DND-41 (cell line): ENCODE measurements around the gene RSPH10B.
A peak's percentile ranks its signal among the peaks of the same experiment; 100 is the strongest.
"Not testable (repeated sequence)": the region's sequence is repeated elsewhere in the genome, so short reads cannot be mapped to it uniquely, and the experiment has no call there.

Source experiments
- ATAC-seq: fragments of 200-7000 bp; cut with Tn5 transposase; 3 replicates; pipeline ENCODE4 v1.9.1; 2021; ENCODE audit warnings: low read depth; ENCODE audit not compliant: insufficient read depth
- DNase-seq: peaks from one replicate; pipeline ENCODE4 v3.0.0-alpha.2; 2020
- H2AFZ ChIP-seq: 2 replicates; pipeline ENCODE4 v1.6.0; 2012; ENCODE audit warnings: low read depth, low read length
- H3K27ac ChIP-seq: 2 replicates; pipeline ENCODE4 v1.5.1; 2012; ENCODE audit warnings: low read length, inconsistent platforms
- H3K27me3 ChIP-seq: fragments of 200-600 bp; sonication (generic); 2 replicates; pipeline ENCODE4 v1.6.0; 2012; ENCODE audit warnings: low read length, mild to moderate bottlenecking, inconsistent platforms; ENCODE audit not compliant: insufficient read depth, poor library complexity
- H3K36me3 ChIP-seq: 2 replicates; pipeline ENCODE4 v1.5.1; 2012; ENCODE audit warnings: low read length, inconsistent platforms; ENCODE audit not compliant: insufficient read depth
- H3K4me1 ChIP-seq: 2 replicates; pipeline ENCODE4 v1.5.1; 2012; ENCODE audit warnings: mild to moderate bottlenecking, low read length; ENCODE audit not compliant: insufficient read depth
- H3K4me2 ChIP-seq: 2 replicates; pipeline ENCODE4 v1.6.0; 2012; ENCODE audit warnings: mild to moderate bottlenecking, moderate library complexity, low read length, inconsistent platforms; ENCODE audit not compliant: insufficient read depth
- H3K4me3 ChIP-seq, 2 experiments: fragments of 200-600 bp in 1 of 2; shearing (Covaris generic) in 1 of 2; 2 replicates each; pipeline ENCODE4 v1.5.1; 2012 to 2016; ENCODE audit warnings: inconsistent platforms in 2 of 2, low read length in 2 of 2, mild to moderate bottlenecking in 2 of 2, low read depth in 1 of 2, moderate library complexity in 1 of 2
- H3K79me2 ChIP-seq: 2 replicates; pipeline ENCODE4 v1.6.0; 2012; ENCODE audit warnings: low read length, inconsistent platforms; ENCODE audit not compliant: insufficient read depth
- H3K9ac ChIP-seq: 2 replicates; pipeline ENCODE4 v1.6.0; 2012; ENCODE audit warnings: low read depth, mild to moderate bottlenecking, inconsistent platforms, low read length, moderate library complexity
- H3K9me3 ChIP-seq: 2 replicates; pipeline ENCODE4 v1.5.1; 2012; ENCODE audit warnings: low read length, moderate library complexity, mild to moderate bottlenecking, inconsistent platforms; ENCODE audit not compliant: insufficient read depth, severe bottlenecking
- H4K20me1 ChIP-seq: 2 replicates; pipeline ENCODE4 v1.6.0; 2012; ENCODE audit warnings: low read length; ENCODE audit not compliant: insufficient read depth
- EZH2 ChIP-seq: IDR thresholded peaks from 3 replicates; pipeline ENCODE4 v1.6.1; 2012; ENCODE audit warnings: borderline replicate concordance, low read depth, mild to moderate bottlenecking, moderate library complexity, low read length, inconsistent platforms; ENCODE audit not compliant: severe bottlenecking
- TF ChIP-seq, protein P1 (sequence below): IDR thresholded peaks from 2 replicates; pipeline ENCODE4 v1.5.1; 2012; ENCODE audit warnings: borderline replicate concordance, low read length, moderate library complexity, mild to moderate bottlenecking; ENCODE audit not compliant: poor library complexity, severe bottlenecking; ENCODE audit errors: extremely low read depth

RSPH10B gene

DNA sequence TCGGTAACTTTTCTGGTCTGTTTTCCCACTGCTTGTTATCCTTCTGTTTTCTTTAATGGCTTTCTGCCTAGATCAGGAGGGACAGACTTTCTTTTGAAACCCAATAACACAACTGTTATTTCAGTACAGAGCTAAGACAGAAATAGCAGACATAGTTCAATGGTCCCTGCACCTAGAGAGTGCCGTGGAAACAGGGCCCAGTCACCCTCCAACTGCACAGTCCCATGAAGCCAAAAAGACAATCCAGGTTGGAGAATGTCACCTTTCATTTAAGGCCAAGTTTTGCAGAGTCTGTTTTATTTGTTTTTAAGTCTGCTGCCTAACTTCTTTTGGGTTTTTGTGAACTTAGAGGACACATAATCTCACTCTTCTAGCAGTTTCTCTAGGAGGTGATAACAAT is 41.1 kb upstream of the RSPH10B start:
- no peak for ATAC-seq
- Histone ChIP-seq H3K27ac (no peak overlapping the region), H3K9me3 (no peaks in the 10 kb centered on the region)

DNA sequence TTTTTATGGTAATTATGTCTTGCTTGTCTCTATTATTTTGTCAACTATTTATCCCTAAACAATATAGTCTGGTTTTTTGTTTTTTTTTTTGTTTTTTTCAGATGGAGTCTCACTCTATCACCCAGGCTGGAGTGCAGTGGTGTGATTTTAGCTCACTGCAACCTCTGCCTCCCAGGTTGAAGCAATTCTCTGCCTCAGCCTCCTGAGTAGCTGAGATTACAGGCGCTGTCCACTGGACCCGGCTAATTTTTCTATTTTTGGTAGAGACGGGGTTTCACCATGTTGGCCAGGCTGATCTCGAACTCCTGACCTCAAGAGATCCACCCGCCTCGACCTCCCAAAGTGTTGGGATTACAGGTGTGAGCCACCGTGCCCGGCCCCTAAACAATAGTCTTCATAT is 39.9 kb upstream of the RSPH10B start:
- not testable (repeated sequence) for DNase-seq, H3K27me3 ChIP-seq, H2AFZ ChIP-seq, H3K9me3 ChIP-seq, H3K27ac ChIP-seq, ATAC-seq, H4K20me1 ChIP-seq
- Histone ChIP-seq H3K79me2 (peaks cover 62% of the 10 kb centered on the region), H3K36me3 (peaks cover 35% of the 10 kb centered on the region; the same call in 1 of the 2 replicates), H3K4me1 (peaks cover 47% of the 10 kb centered on the region), H3K9ac (peak overlapping the region; percentile 83; the same call in 1 of the 2 replicates), H3K4me3 (peak overlapping the region; percentile 16 to 84; a peak in 2 of 4 replicates), H3K4me2 (peak overlapping the region; percentile 68)

More for the DNA sequence above, 41.1 kb upstream of the RSPH10B start:
- DNase-seq, result no peak
- TF ChIP-seq, protein P1, sequence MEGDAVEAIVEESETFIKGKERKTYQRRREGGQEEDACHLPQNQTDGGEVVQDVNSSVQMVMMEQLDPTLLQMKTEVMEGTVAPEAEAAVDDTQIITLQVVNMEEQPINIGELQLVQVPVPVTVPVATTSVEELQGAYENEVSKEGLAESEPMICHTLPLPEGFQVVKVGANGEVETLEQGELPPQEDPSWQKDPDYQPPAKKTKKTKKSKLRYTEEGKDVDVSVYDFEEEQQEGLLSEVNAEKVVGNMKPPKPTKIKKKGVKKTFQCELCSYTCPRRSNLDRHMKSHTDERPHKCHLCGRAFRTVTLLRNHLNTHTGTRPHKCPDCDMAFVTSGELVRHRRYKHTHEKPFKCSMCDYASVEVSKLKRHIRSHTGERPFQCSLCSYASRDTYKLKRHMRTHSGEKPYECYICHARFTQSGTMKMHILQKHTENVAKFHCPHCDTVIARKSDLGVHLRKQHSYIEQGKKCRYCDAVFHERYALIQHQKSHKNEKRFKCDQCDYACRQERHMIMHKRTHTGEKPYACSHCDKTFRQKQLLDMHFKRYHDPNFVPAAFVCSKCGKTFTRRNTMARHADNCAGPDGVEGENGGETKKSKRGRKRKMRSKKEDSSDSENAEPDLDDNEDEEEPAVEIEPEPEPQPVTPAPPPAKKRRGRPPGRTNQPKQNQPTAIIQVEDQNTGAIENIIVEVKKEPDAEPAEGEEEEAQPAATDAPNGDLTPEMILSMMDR, result no peak
- no peak for TF ChIP-seq EZH2
- Histone ChIP-seq H3K36me3 (peaks cover 46% of the 10 kb centered on the region), H4K20me1 (peaks cover 3% of the 10 kb centered on the region; the same call in 1 of the 2 replicates), H3K4me2 (peak overlapping the region; percentile 68; the same call in 1 of the 2 replicates), H3K4me3 (no peak overlapping the region), H3K79me2 (peaks cover 62% of the 10 kb centered on the region), H3K9ac (no peak overlapping the region), H3K27me3 (no peaks in the 10 kb centered on the region), H3K4me1 (peaks cover 58% of the 10 kb centered on the region), H2AFZ (no peak overlapping the region)

DNA sequence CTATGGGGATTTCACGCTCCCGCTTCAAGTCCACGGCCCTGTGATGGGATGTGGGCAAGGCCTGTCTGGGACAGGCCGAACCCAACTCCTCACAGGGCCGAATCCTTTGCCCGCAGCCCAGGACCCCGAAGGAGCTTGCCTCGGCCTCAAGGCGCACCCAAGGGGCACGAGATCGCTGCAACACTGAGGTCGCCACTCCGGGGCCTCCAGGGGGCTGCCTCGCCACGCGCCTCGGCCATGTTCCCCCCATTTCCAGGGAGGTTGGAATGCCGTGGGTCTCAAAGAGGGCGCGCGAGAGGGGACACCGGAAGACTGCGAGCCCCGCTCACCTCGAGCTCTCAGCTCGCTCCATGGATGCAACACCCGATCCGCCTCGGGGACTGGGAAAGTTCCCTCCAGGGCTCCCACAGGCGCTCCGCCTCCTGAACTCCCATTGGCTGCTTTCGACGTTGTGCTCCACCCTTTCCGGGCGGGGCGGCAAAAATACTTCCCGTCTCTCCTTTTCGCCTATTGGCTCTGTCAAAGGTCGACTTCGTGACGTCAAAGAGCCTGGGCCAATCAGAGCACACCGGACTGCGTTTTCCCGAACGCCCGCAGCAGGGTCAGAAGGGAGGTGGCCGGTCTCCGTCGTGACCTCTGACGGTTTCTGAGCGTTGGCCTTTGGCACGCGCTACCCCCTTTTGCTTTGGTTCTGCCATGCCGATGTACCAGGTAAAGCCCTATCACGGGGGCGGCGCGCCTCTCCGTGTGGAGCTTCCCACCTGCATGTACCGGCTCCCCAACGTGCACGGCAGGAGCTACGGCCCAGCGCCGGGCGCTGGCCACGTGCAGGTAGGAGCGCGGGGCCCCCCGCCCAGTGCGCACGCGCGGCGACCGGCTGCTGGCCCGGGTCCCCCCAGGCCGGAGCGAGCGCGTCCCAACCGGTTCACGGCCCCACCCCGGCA is 38.5 kb upstream of the RSPH10B start, which contains the start of the genes AIMP2 and PMS2:
TSS of gene AIMP2 (plus strand) at position 605 of the 944 bp plus-strand sequence. CDS start at position 697, 92 bp downstream.
TSS of gene PMS2 (minus strand) at position 382 of the 944 bp plus-strand sequence. CDS start at position 352, 30 bp downstream.
- H3K27me3 ChIP-seq, result no peaks in the 10 kb centered on the region
- H3K4me1 ChIP-seq, result peaks cover 42% of the 10 kb centered on the region
- H4K20me1 ChIP-seq, result peaks cover 3% of the 10 kb centered on the region; the same call in 1 of the 2 replicates
- peaks cover 62% of the 10 kb centered on the region for H3K79me2 ChIP-seq
- H2AFZ ChIP-seq, result peak within 1 kb of the TSS; percentile 98
- H3K4me3 ChIP-seq, result peak within 1 kb of the TSS; percentile 68 to 84
- no peaks in the 10 kb centered on the region for H3K9me3 ChIP-seq
- ATAC-seq (peak; percentile 85), DNase-seq (peak; percentile 97)
- H3K4me2 ChIP-seq, result peak within 1 kb of the TSS; percentile 68
- peak within 1 kb of the TSS; percentile 89 for H3K27ac ChIP-seq
- H3K36me3 ChIP-seq, result peaks cover 28% of the 10 kb centered on the region; the same call in 1 of the 2 replicates
- H3K9ac ChIP-seq, result peak within 1 kb of the TSS; percentile 83
- TF ChIP-seq, protein P1, result peak; percentile 44
- no peak for TF ChIP-seq EZH2

DNA sequence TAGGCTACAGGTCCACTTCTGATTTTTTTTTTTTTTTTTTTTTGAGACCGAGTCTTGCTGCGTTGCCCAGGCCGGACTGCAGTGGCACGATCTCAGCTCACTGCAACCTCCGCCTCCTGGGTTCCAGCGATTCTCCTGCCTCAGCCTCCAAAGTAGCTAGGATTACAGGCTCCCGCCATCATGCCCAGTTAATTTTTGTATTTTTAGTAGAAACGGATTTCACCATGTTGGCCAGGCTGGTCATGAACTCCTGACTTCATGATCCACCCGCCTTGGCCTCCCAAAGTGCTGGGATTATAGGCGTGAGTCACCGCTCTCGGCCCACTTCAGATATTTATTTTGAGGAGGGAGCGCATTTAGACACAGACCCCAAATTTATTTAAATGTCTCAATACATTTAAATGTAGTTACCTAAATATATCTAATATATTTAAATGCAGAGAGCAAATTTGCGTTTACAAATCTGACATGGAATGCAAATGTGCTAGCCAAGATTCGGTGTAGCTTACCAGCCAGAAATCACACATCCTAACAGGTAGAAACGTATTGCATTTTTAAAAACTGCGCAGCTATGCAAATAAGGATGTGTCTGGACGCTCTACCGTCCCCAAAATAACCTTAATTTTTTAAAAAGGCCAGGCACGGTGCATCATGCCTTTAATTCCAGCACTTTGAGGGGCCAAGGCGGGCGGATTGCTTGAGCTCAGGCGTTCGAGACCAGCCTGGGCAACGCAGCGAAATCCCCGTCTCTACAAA is 37.5 kb upstream of the RSPH10B start:
- Histone ChIP-seq H3K9ac (peak overlapping the region; percentile 83), H3K4me3 (peak overlapping the region; percentile 68 to 84; a peak in 3 of 4 replicates), H3K36me3 (peaks cover 26% of the 10 kb centered on the region; the same call in 1 of the 2 replicates), H3K27ac (peak overlapping the region; percentile 44; the same call in 1 of the 2 replicates), H3K79me2 (peaks cover 54% of the 10 kb centered on the region), H2AFZ (0 out of 2 replicates have a peak overlapping the region, but pooled peaks have one; percentile 28), H3K4me2 (peak overlapping the region; percentile 68), H3K4me1 (peaks cover 37% of the 10 kb centered on the region)
- DNase-seq, H3K27me3 ChIP-seq, H3K9me3 ChIP-seq, ATAC-seq, H4K20me1 ChIP-seq: not testable (repeated sequence)
